Right ventricle myocardium superior (tissue), 1 donor: Measurements from ENCODE around the gene RNF227. TPM values are rescaled to one million over a fixed set of nuclear protein-coding genes. Genes with fewer than 3 reads are reported as not detected.
"Not testable (repeated sequence)": the region's sequence is repeated elsewhere in the genome, so short reads cannot be mapped to it uniquely, and the experiment has no call there.

Experiments
- ATAC-seq: fragments of 200-7000 bp; cut with Tn5 transposase; one replicate; pipeline ENCODE4 v1.9.1; 2020; ENCODE audit warnings: mild to moderate bottlenecking; ENCODE audit not compliant: poor library complexity
- DNase-seq: peaks from one replicate; pipeline ENCODE4 v3.0.0-alpha.2; 2020
- intact Hi-C: fragments of 100-400 bp; cut with DNase I; formaldehyde crosslinking; loops from one replicate; pipeline ENCODE4 v1.11.2; 2022
- long read RNA-seq: library from polyadenylated mRNA; unstranded; transcript quantifications from one replicate; pipeline ENCODE4 v2.0.0, GENCODE V29; 2021
- total RNA-seq: library from RNA; stranded (reverse); fragmentation: NEBNext Ultra II Directional; extraction: Animal tissue kit (Norgen Biotek cat#: 25700); gene quantifications from one replicate; pipeline ENCODE4 v1.2.1, GENCODE V29; 2021
- donor health status: DM: no; HTN: yes; CAD: no; lungs with severe emphysema.

RNF227 gene
- 0.78 TPM for total RNA-seq
- long read RNA-seq, partial matches to known transcripts = 0 of 3 reads
- long read RNA-seq, other reads (novel, unspliced or antisense) = 0 of 3 reads

- DNase-seq (peak; percentile 95), ATAC-seq (peak; percentile 94)
- intact Hi-C loops = loop anchor here (2.0 kb wide), 1 partner anchor 73 kb away; no protein-coding TSS in a partner anchor
Measured at GRCh38 chr17:7915611-7916384, at the start of gene RNF227. TSS of gene RNF227 (minus strand) at chr17:7916289. CDS start at chr17:7916195, 94 bp downstream.

DNA sequence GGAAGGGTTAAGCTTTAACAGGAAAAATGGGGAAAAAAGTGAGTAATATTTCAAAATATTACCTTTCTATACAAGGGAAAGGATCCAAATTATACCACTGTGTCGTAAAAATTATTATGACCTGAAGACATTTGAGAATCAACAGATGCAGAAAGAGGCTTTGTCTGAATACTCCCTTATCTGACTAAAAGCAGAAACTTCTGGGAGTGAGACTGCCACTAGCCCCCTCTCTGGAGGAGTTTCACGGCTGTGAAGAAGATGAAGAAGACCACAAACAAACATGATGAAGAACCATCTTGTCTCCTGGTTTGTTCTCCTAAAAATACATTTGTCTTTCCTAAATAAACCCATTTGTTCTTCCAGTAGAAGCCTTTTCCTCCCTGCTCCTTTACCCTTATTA, 45.3 kb upstream of the RNF227 start:
- DNase-seq (no peak), ATAC-seq (no peak)
- intact Hi-C loops = no loop called here

DNA sequence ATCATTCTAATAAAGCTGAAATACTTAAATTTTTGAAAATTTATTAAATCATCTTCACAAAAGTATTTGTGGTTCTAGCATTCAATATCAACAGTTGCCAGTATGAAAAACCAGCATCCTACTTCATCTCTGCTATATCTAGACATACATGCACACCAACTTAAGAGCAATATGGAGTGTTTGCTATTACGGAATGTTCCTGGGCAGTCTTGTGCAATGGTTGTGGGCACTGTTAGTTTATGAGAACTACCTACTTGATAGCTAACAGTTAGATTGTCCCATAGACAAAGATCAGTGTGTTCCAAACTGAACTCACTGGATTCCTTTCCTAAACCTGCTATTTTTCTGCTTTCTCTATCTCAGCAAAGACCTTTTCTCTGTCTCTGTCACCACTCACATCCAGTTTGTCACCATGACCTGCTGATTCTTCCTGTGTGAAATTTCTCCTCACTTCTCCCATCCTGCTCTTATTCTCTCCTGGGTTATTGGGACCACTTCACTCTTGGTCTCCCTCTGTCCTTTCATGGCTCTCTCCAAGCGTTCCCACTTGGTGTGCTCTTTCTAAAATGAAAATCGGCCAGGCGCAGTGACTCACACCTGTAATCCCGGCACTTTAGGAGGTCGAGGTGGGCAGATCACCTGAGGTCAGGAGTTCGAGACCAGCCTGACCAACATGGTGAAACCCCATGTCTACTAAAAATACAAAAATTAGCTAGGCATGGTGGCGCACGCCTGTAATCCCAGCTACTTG, 43.6 kb upstream of the RNF227 start:
- DNase-seq = no peak
- no peak for ATAC-seq
- intact Hi-C loops = no loop called here

GRCh38 chr17:7956228-7956965, 40.3 kb upstream of the RNF227 start:
- ATAC-seq = peak; percentile 95
- DNase-seq = peak; percentile 84
- intact Hi-C loops = no loop called here

DNA sequence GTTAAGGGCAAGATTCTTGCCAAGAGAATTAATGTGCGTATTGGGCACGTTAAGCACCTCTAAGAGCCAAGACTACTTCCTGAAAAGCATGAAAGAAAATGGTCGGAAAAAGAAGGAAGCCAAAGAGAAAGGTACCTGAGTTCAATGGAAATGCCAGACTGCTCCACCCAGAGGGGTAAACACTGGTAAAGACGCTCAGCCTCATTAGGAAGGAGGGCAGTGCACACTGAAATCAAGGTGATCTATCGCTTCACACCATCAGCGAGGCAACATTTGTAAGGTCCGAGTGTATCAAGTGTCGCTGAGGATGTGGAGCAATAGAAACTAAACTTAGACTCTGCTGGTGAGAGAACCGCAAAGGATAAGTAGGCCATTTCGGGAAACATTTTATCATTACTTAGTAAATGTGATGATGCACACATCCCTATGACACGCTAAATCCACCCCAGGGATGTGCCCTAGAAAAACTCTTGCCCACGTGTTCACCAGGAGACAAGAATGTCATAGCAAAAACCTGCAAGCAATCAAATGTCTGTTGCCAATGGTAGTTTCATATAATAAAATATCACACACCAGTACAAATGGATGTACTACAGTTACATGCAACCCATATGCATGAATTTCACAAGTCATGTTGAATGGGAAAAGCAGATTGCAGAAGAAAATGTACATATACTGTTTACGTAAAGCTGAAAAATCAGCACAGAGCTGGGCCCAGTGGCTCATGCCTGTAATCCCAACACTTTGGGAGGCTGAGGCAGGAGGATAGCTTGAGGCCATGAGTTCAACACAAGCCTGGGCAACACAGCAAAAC, 39.5 kb upstream of the RNF227 start:
- intact Hi-C loops = no loop called here

DNA sequence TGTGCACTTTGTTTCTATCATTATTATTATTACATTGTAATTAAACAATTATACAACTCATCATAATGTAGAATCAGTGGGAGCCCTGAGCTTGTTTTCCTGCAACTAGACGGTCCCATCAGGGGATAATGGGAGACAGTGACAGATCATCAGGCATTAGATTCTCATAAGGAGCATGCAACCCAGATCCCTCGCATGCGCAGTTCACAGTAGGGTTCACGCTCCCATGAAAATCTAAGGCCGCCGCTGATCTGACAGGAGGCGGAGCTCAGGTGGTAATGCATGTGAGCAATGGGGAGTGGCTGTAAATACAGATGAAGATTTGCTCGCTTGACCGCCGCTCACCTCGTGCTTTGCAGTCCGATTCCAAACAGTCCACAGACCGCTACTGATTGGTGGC, 37.2 kb upstream of the RNF227 start:
- ATAC-seq, DNase-seq, intact Hi-C loops: not testable (repeated sequence)

More for the DNA sequence above, 39.5 kb upstream of the RNF227 start:
- ATAC-seq = peak; percentile 79
- no peak for DNase-seq

- intact Hi-C loops = no loop called here
Measured at GRCh38 chr17:7951143-7951792, 35.2 kb upstream of the RNF227 start.

DNA sequence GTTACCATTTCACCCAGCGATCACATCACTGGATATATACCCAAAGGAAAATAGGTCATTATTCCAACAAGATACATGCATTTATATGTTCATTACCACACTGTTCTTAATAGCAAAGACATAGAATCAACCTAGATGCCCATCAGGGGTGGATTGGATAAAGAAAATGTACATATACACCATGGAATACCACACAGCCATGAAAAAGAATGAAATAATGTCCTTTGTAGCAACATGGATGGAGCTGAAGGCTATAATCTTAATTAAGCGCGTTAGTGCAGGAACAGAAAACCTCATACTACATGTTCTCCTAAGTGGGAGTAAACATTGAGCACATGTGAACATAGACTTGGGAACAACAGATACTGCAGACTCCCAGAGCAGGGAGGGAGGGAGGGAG, 34.5 kb upstream of the RNF227 start:
- ATAC-seq (no peak), DNase-seq (no peak)
- intact Hi-C loops = no loop called here

More at GRCh38 chr17:7951143-7951792, 35.2 kb upstream of the RNF227 start:
- ATAC-seq (no peak), DNase-seq (no peak)

DNA sequence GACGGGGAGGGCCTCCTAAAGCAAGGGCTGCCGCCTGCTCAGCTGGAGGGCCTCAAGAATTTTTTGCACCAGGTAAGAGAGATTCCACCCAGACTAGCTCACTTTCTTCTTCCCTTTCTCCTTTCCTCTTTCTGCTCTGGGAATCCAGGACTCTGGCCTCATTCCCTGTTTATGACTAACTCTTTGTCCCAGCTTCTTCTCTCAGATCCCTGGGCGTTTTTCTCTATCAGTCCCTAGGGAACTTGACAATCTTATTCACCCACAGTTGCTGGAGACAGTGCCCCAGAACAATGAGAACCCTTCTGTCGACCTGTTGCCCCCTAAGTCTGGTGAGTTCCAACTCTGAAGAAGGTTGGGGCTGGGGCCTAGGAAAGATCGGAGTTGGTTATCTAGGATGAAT, 31.6 kb upstream of the RNF227 start:
- no peak for DNase-seq
- intact Hi-C loops = no loop called here
- no peak for ATAC-seq

- intact Hi-C loops = no loop called here
- ATAC-seq (no peak), DNase-seq (no peak)
Measured at GRCh38 chr17:7946441-7946840, 30.4 kb upstream of the RNF227 start.

GRCh38 chr17:7945651-7946050, 29.6 kb upstream of the RNF227 start:
- ATAC-seq (no peak), DNase-seq (no peak)
- intact Hi-C loops = no loop called here

DNA sequence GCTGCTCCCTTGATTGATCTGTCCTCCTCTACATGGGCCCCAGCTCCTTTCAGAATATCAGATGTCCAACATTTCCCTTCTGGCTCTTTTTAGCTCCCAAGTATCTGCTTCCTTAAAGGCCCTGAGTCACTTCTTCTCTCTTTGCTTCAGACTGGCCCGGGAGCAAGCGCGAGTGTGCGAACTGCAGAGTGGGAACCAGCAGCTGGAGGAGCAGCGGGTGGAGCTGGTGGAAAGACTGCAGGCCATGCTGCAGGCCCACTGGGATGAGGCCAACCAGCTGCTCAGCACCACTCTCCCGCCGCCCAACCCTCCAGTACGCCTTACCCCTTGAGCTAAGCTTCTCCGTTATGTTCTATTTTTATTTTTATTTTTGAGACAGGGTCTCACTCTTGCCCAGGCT, 28.2 kb upstream of the RNF227 start:
- no peak for ATAC-seq
- intact Hi-C loops = no loop called here
- no peak for DNase-seq

DNA sequence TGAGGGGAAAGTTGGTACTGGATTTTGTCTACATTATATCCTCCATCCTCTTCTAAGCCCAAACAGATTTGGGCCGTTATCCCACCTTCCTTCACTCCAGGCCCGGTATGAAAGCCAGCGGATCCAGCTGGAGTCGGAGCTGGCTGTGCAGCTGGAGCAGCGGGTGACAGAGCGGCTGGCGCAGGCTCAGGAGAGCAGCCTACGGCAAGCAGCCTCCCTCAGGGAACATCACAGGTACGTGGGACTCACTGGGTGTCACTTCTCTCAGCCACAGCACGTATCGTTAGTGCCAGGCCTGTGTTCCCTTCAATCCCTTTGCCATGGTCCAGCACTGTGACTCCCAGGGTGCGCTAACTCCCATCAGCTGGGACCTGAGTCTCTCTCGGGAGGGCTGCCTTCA, 27.2 kb upstream of the RNF227 start:
- DNase-seq (no peak), ATAC-seq (no peak)
- intact Hi-C loops = no loop called here

- no peak for DNase-seq
Measured at GRCh38 chr17:7940743-7941142, 24.7 kb upstream of the RNF227 start.

GRCh38 chr17:7940034-7940433, 23.9 kb upstream of the RNF227 start:
- no peak for ATAC-seq
- DNase-seq = no peak
- intact Hi-C loops = no loop called here

More at GRCh38 chr17:7940743-7941142, 24.7 kb upstream of the RNF227 start:
- no peak for ATAC-seq
- intact Hi-C loops = no loop called here

DNA sequence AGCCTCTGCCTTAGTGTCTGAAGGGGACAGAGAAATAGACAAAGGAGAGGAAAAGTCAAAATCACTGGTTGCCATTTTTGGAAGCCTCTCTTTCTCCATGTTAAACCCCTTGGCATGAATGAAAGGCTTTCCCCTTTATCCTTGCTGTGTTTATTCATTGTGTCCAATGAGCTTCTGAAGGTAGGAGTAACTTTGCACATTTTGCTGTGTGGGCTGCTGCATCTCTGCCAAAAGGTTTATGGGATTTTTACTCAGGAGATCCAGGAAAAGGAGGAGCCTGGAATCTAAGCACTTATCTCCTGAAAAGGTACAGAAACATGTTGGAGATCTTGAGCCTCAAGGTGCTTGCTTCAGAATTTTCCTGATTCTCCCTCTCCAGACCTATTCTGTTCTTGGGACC, 19.8 kb upstream of the RNF227 start:
- ATAC-seq = no peak

DNA sequence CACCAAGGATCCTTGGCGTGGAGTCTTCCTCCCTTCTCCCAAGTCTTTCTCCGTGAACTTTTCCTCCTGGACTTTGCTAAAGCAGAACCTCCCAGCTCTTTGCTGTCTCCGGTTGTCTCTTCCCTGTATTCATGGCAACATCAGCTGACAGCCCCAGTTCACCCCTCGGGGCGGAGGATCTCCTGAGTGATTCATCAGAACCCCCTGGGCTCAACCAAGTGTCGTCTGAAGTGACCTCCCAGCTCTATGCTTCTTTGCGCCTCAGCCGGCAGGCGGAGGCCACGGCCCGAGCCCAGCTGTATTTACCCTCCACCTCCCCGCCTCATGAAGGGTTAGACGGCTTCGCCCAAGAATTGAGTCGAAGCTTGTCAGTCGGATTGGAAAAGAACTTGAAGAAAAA, 16.9 kb upstream of the RNF227 start:
- ATAC-seq (no peak), DNase-seq (no peak)
- intact Hi-C loops = no loop called here

More for the DNA sequence above, 19.8 kb upstream of the RNF227 start:
- DNase-seq = no peak
- intact Hi-C loops = no loop called here

- ATAC-seq (peak; percentile 38), DNase-seq (no peak)
- intact Hi-C loops = no loop called here
Measured at GRCh38 chr17:7932483-7932891, 16.4 kb upstream of the RNF227 start.
